22Rv1 (cell line): Measurements from ENCODE around the gene MMRN1.
A peak's percentile ranks its signal among the peaks of the same experiment; 100 is the strongest.
"Not testable (repeated sequence)": the region's sequence is repeated elsewhere in the genome, so short reads cannot be mapped to it uniquely, and the experiment has no call there.

Experiments
- H3K27ac ChIP-seq: fragments of 450-650 bp; 2 replicates; pipeline ENCODE4 v1.5.1; 2017
- CTCF ChIP-seq: fragments of 450-650 bp; IDR thresholded peaks from 2 replicates; pipeline ENCODE4 v1.5.1; 2017; ENCODE audit warnings: mild to moderate bottlenecking
- ZFX ChIP-seq: fragments of 450-650 bp; IDR thresholded peaks from 2 replicates; pipeline ENCODE4 v1.6.1; 2017; ENCODE audit warnings: antibody characterized with exemption, borderline replicate concordance

Gene MMRN1

GRCh38 chr4:89898304-89898716 lies 3.7 kb downstream of the MMRN1 start:
- no peak for TF ChIP-seq ZFX
- no peak for TF ChIP-seq CTCF

GRCh38 chr4:89899152-89899551 lies 4.5 kb downstream of the MMRN1 start:
- no peak overlapping the region for H3K27ac ChIP-seq
- TF ChIP-seq CTCF (no peak), ZFX (no peak)

More at GRCh38 chr4:89898304-89898716, 3.7 kb downstream of the MMRN1 start:
- no peak overlapping the region for H3K27ac ChIP-seq

GRCh38 chr4:89899854-89900253 lies 5.2 kb downstream of the MMRN1 start:
- no peak for TF ChIP-seq CTCF
- no peak for TF ChIP-seq ZFX
- H3K27ac ChIP-seq, result no peak overlapping the region

GRCh38 chr4:89901808-89902431 lies 7.3 kb downstream of the MMRN1 start:
- not testable (repeated sequence) for H3K27ac ChIP-seq
- TF ChIP-seq CTCF, result peak; percentile 90

GRCh38 chr4:89904524-89904923 lies 9.9 kb downstream of the MMRN1 start:
- no peak overlapping the region for H3K27ac ChIP-seq
- TF ChIP-seq ZFX (no peak), CTCF (no peak)

GRCh38 chr4:89906316-89906715 lies 11.7 kb downstream of the MMRN1 start:
- no peak overlapping the region for H3K27ac ChIP-seq
- TF ChIP-seq ZFX (no peak), CTCF (no peak)

GRCh38 chr4:89906777-89907521 lies 12.3 kb downstream of the MMRN1 start:
- no peak overlapping the region for H3K27ac ChIP-seq
- no peak for TF ChIP-seq CTCF
- no peak for TF ChIP-seq ZFX
